NB4 (cell line): Measurements from ENCODE around the gene SMYD3.

Source experiments
- CTCF ChIP-seq: IDR thresholded peaks from one replicate; pipeline ENCODE4 v1.5.1; 2012; ENCODE audit warnings: low read depth, low read length
- MAX ChIP-seq: IDR thresholded peaks from 2 replicates; pipeline ENCODE4 v1.6.1; 2011; ENCODE audit warnings: low read depth, low read length
- POLR2A ChIP-seq: IDR thresholded peaks from 2 replicates; pipeline ENCODE4 v1.6.1; 2011; ENCODE audit warnings: mild to moderate bottlenecking; ENCODE audit not compliant: insufficient read length; ENCODE audit errors: extremely low read depth

- TF ChIP-seq CTCF: no peak
- no peak for TF ChIP-seq POLR2A
- TF ChIP-seq MAX: no peak
Measured at GRCh38 chr1:246367041-246367440, 140.0 kb downstream of the SMYD3 start.
